IMR-90 (cell line): Measurements from ENCODE around the gene KCNIP3. TPM values are rescaled to one million over a fixed set of nuclear protein-coding genes. Genes with fewer than 3 reads are reported as not detected.

Experiments
- ATAC-seq: fragments of 200-7000 bp; cut with Tn5 transposase; 2 replicates; pipeline ENCODE4 v1.9.1; 2020; ENCODE audit warnings: low read depth, mild to moderate bottlenecking, moderate library complexity
- BruUV-seq: library from RNA; stranded (reverse); fragments of 400-500 nt; replicated peaks from 2 replicates; lab custom pipeline; 2021; lab: Mats Ljungman, UMichigan
- CTCF ChIA-PET: fragments of 300-600 bp; formaldehyde crosslinking; extraction: SDS; loops from one replicate; lab custom pipeline; 2021; ENCODE audit warnings: antibody characterized with exemption; lab: Yijun Ruan, JAX
- POLR2A ChIA-PET: fragments of 300-600 bp; sonication (Branson Sonifier 250); formaldehyde crosslinking; loops from one replicate; lab custom pipeline; 2022; ENCODE audit warnings: antibody characterized with exemption; ENCODE audit not compliant: unreplicated experiment; lab: Charles Lee
- DNase-seq: peaks from one replicate; pipeline ENCODE4 v3.0.0; 2013
- H2AFZ ChIP-seq: replicated peaks from 2 replicates; pipeline ENCODE3; 2013; ENCODE audit warnings: low read length, mild to moderate bottlenecking; ENCODE audit not compliant: poor library complexity
- H2AK5ac ChIP-seq: 2 replicates; pipeline ENCODE4 v1.6.1; 2013; ENCODE audit warnings: low read depth, low read length, inconsistent platforms
- H2AK9ac ChIP-seq: replicated peaks from 2 replicates; pipeline ENCODE3; 2013; ENCODE audit warnings: mild to moderate bottlenecking, low read depth, low read length, moderate library complexity; ENCODE audit not compliant: poor library complexity
- H2BK120ac ChIP-seq: 2 replicates; pipeline ENCODE4 v1.6.1; 2013; ENCODE audit warnings: low read depth, low read length, inconsistent platforms
- H2BK15ac ChIP-seq: 3 replicates; pipeline ENCODE4 v1.6.1; 2013; ENCODE audit warnings: low read depth, low read length, inconsistent platforms
- H2BK20ac ChIP-seq: 2 replicates; pipeline ENCODE4 v1.6.1; 2013; ENCODE audit warnings: low read depth, mild to moderate bottlenecking, inconsistent platforms, low read length, moderate library complexity
- H2BK5ac ChIP-seq: 2 replicates; pipeline ENCODE4 v1.6.1; 2013; ENCODE audit warnings: mild to moderate bottlenecking, low read depth, low read length, inconsistent platforms; ENCODE audit not compliant: poor library complexity, severe bottlenecking
- H3K14ac ChIP-seq: replicated peaks from 2 replicates; pipeline ENCODE4 v1.6.1; 2013; ENCODE audit warnings: low read depth, low read length, inconsistent platforms
- H3K18ac ChIP-seq: 2 replicates; pipeline ENCODE4 v1.6.1; 2013; ENCODE audit warnings: low read depth, low read length, control low read depth
- H3K23ac ChIP-seq: 2 replicates; pipeline ENCODE4 v1.6.1; 2013; ENCODE audit warnings: low read depth, low read length, inconsistent platforms
- H3K27ac ChIP-seq: 2 replicates; pipeline ENCODE4 v1.5.1; 2013; ENCODE audit warnings: mild to moderate bottlenecking, control low read depth, low read length; ENCODE audit not compliant: insufficient read depth
- H3K27me3 ChIP-seq: 2 replicates; pipeline ENCODE4 v1.6.1; 2013; ENCODE audit warnings: low read length; ENCODE audit not compliant: control insufficient read depth, insufficient read depth
- H3K36me3 ChIP-seq: 2 replicates; pipeline ENCODE4 v1.6.1; 2013; ENCODE audit warnings: low read length, mixed read lengths; ENCODE audit not compliant: control insufficient read depth, insufficient read depth
- H3K4ac ChIP-seq: 2 replicates; pipeline ENCODE4 v1.6.1; 2013; ENCODE audit warnings: low read depth, low read length, inconsistent platforms
- H3K4me1 ChIP-seq: 2 replicates; pipeline ENCODE4 v1.6.1; 2013; ENCODE audit warnings: low read length, mixed read lengths; ENCODE audit not compliant: control insufficient read depth, insufficient read depth
- H3K4me2 ChIP-seq: 2 replicates; pipeline ENCODE4 v1.6.1; 2013; ENCODE audit warnings: low read depth, mild to moderate bottlenecking, control low read depth, low read length, moderate library complexity
- H3K4me3 ChIP-seq: 2 replicates; pipeline ENCODE4 v1.5.1; 2013; ENCODE audit warnings: low read depth, mild to moderate bottlenecking, control low read depth, low read length, moderate library complexity; ENCODE audit not compliant: insufficient read depth
- H3K56ac ChIP-seq: 2 replicates; pipeline ENCODE4 v1.6.1; 2013; ENCODE audit warnings: low read length, inconsistent platforms; ENCODE audit not compliant: insufficient read depth; ENCODE audit errors: extremely low read depth
- H3K79me1 ChIP-seq, 2 experiments: 2 replicates each; pipeline ENCODE4 v1.6.1; 2013; ENCODE audit warnings: low read length in 2 of 2, inconsistent platforms in 1 of 2, low read depth in 1 of 2
- H3K9ac ChIP-seq: 2 replicates; pipeline ENCODE4 v1.6.1; 2013; ENCODE audit warnings: low read depth, low read length, control low read depth
- H3K9me1 ChIP-seq: 2 replicates; pipeline ENCODE4 v1.6.1; 2013; ENCODE audit warnings: low read length, inconsistent platforms; ENCODE audit not compliant: insufficient read depth
- H3K9me3 ChIP-seq: 2 replicates; pipeline ENCODE4 v1.6.1; 2013; ENCODE audit warnings: low read length; ENCODE audit not compliant: control insufficient read depth, insufficient read depth
- H4K20me1 ChIP-seq: 2 replicates; pipeline ENCODE4 v1.6.1; 2013; ENCODE audit warnings: low read length, inconsistent platforms; ENCODE audit not compliant: insufficient read depth
- H4K5ac ChIP-seq: 2 replicates; pipeline ENCODE4 v1.6.1; 2013; ENCODE audit warnings: mild to moderate bottlenecking, low read depth, low read length, control low read depth
- H4K8ac ChIP-seq, 2 experiments: 2 replicates each; pipeline ENCODE4 v1.6.1; 2013; ENCODE audit warnings: low read depth in 2 of 2, low read length in 2 of 2, control low read depth in 1 of 2, inconsistent platforms in 1 of 2
- H4K91ac ChIP-seq: 2 replicates; pipeline ENCODE4 v1.6.1; 2013; ENCODE audit warnings: low read depth, low read length, inconsistent platforms; ENCODE audit not compliant: insufficient read depth
- FOS ChIP-seq: fragments of 150-350 bp; IDR thresholded peaks from 2 replicates; pipeline ENCODE4 v1.6.1; 2016; ENCODE audit warnings: low read depth, low read length
- WGBS, 2 experiments: methylation state at CpG; one replicate each; pipeline versions ENCODE4 v1.1.5 to v1.1.7; 2013; ENCODE audit warnings: missing lambda C conversion rate in 2 of 2; ENCODE audit not compliant: insufficient read length in 1 of 2; ENCODE audit errors: extremely low coverage in 2 of 2; 5-methylcytosine and 5-hydroxymethylcytosine counted together
- dilution Hi-C: fragments of 300-500 bp; cut with HindIII; formaldehyde crosslinking; loops from one replicate; pipeline ENCODE4 v1.14.3; 2018; ENCODE audit warnings: low sequenced_read_pairs; ENCODE audit not compliant: unreplicated experiment
- in situ Hi-C: fragments of 300-500 bp; cut with MboI; formaldehyde crosslinking; loops from 3 replicates; pipeline ENCODE4 v1.14.3; 2019; ENCODE audit warnings: low sequenced_read_pairs, inconsistent platforms, mixed read lengths
- intact Hi-C: fragments of 100-400 bp; cut with micrococcal nuclease; formaldehyde crosslinking; loops from 2 replicates; pipeline ENCODE4 v1.10.0; 2022
- polyA plus RNA-seq, 3 experiments: library from polyadenylated mRNA; depleted of rRNA; stranded (reverse); fragments of >200 nt; gene quantifications; 2 replicates each; pipeline ENCODE4 v1.2.3, GENCODE V29; 2012; ENCODE audit warnings: low replicate concordance in 1 of 3
- total RNA-seq: library from RNA; depleted of rRNA; stranded (reverse); fragments of >200 nt; gene quantifications from 2 replicates; pipeline ENCODE4 v1.2.3, GENCODE V29; 2012

KCNIP3 gene
- total and polyA plus RNA-seq, 2 of the 4 experiments (the other 2 are of a cell fraction) = 0.72 to 1.4 TPM

- Histone ChIP-seq H3K56ac (no peak overlapping the region), H3K14ac (no peak overlapping the region), H3K27me3 (peaks cover 3% of the 10 kb centered on the region), H2AK9ac (no peak overlapping the region), H3K4me3 (no peak overlapping the region), H2BK120ac (no peak overlapping the region), H3K4ac (no peak overlapping the region), H3K36me3 (no peaks in the 10 kb centered on the region), H2BK5ac (no peak overlapping the region), H4K91ac (no peak overlapping the region), H3K18ac (no peak overlapping the region), H4K20me1 (no peaks in the 10 kb centered on the region), H3K23ac (no peak overlapping the region), H3K4me2 (no peak overlapping the region), H3K9ac (no peak overlapping the region), H3K27ac (no peak overlapping the region), H3K9me1 (no peaks in the 10 kb centered on the region; the same call in 1 of the 2 replicates), H2AK5ac (no peak overlapping the region), H4K8ac (no peak overlapping the region), H4K5ac (no peak overlapping the region), H3K9me3 (no peaks in the 10 kb centered on the region), H2BK15ac (no peak overlapping the region), H2AFZ (no peak overlapping the region), H3K4me1 (no peaks in the 10 kb centered on the region), H2BK20ac (no peak overlapping the region), H3K79me1 (no peaks in the 10 kb centered on the region)
- in situ Hi-C loops = no loop called here
- TF ChIP-seq FOS = no peak
- WGBS, 2 experiments = no CpG with 5 or more reads among the region's 12 CpGs
- BruUV-seq = no TSS peak
- DNase-seq (no peak), ATAC-seq (no peak)
- ChIA-PET POLR2A (no interaction called here), CTCF (no interaction called here)
- dilution Hi-C loops = no loop called here
- intact Hi-C loops = no loop called here
Observed at GRCh38 chr2:95385570-95385984, 88.4 kb downstream of the KCNIP3 start.
